H54 (cell line): Measurements from ENCODE around the gene OR7D4.
"Not testable (repeated sequence)": the region's sequence is repeated elsewhere in the genome, so short reads cannot be mapped to it uniquely, and the experiment has no call there.

Experiments
- DNase-seq: peaks from one replicate; pipeline ENCODE4 v3.0.0; 2011; ENCODE audit warnings: low spot score, mixed read lengths; ENCODE audit not compliant: insufficient read length
- FAIRE-seq: peaks from 3 replicates; lab custom pipeline; 2011; peaks lifted over from hg19 to GRCh38; lab: Jason Lieb, UNC
- POLR2A ChIP-seq: IDR thresholded peaks from 2 replicates; pipeline ENCODE4 v1.6.1; 2011; ENCODE audit warnings: low read depth, mild to moderate bottlenecking, low read length

Gene OR7D4

DNA sequence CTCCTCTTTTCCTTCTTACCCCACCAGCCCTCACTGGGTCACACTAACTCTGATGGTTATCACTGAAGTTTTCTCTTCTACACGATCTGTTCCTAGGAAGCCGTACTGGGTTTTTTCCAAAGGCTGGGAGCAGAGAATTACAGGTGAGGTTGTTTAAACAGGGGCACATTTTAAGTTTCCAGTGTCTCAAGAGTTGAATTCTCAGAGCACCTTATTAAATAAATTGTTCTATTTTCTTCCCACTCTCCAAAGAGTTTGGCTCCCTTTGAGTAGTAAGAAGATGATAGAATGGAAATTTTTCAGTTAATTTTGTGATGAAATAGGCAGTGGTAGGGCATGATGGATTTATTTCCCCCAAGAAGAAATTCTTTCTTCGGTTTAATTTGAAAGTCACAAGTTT is at the start of gene OR7D4:
Gene OR7D4, minus strand, starts transcription at position 101 of the 400 bp plus-strand sequence. CDS start 4,752 bp downstream, outside the sequence.
- no peak for FAIRE-seq
- no peak for DNase-seq
- no peak for TF ChIP-seq POLR2A

GRCh38 chr19:9251236-9251635 is 31.8 kb upstream of the OR7D4 start:
- no peak for TF ChIP-seq POLR2A
- FAIRE-seq (no peak), DNase-seq (no peak)

DNA sequence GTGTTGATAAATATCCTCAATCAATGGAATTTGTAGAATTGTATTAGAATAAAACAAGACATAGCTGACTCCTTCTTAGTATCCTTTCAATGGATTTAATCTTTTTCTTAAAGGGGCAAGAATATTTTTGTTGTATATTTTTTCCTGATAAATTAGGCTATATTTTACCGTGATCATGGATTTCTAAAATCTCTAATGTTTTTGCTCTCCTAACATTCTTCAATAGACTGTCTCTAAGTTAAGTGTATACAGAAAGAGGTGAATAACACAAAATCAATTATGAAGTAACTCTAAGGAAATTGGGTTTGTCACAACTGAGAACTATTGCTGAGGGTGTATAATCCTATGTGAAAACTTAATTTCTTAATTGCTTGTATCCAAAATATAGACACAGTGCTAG is 31.2 kb upstream of the OR7D4 start, which contains the start of gene OR7E24:
Gene OR7E24, plus strand, starts transcription at position 301 of the 400 bp plus-strand sequence. CDS start 114 bp downstream, outside the sequence.
- TF ChIP-seq POLR2A, result no peak
- FAIRE-seq, result no peak
- no peak for DNase-seq

GRCh38 chr19:9205501-9206113 is 13.8 kb downstream of the OR7D4 start:
- TF ChIP-seq POLR2A, result no peak
- DNase-seq (peak; percentile 19), FAIRE-seq (peak; percentile 70)

DNA sequence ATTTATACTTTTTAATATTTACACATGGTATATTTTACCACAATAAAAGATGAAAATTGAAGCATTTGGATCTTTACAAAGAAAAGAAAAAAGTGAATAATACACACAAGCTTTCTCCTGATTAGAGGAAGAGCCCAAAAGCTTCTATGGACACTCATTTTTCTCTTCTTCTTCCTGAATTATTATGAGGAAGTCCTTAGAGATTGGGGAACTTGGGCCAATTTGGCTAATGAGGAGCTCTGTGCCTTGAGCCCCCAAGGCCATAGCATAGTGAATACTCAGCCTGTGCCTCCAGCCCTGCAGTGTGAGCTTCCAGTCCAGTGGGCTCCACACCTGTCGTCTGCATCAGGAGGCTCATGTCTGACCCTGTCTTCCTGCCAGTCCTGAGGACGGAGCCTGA is 21.3 kb downstream of the OR7D4 start:
- not testable (repeated sequence) for DNase-seq, FAIRE-seq

DNA sequence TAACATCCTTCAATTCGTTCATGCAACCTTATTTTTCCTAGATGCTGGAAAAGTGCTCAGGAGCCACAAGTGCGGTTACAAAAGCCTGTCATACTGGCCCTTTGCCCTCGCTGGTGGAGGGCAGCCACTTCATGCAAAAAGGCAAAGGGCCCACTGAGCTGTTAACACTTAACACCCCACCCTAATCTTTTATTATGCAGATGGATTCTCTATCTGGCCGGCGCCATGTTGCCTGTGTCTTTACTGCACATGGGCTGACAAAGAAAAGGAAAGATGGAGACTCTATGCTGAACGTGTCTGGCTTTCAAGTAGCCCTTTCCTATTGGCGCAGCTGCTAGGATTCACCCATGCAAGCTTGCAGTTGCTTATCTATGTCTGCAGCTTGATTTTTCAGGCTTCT is 29.9 kb downstream of the OR7D4 start:
- no peak for FAIRE-seq
- TF ChIP-seq POLR2A, result no peak
- no peak for DNase-seq

DNA sequence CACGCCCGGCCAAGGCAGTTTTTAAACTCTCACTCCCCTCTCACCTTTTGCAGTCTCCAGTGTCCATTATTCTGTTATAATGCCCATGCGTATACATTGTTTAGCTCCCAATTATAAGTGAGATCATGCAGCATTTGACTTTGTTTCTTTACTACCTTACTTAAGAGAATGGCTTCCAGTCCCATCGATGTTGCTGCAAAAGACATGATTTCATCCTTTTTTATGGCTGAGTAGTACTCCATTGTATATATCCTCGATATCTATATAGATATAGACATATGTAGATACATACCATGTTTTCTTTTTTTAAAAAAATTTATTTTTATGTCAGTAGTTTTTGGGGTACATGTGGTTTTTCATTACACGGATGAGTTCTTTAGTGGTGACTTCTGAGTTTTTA is 32.2 kb downstream of the OR7D4 start:
- no peak for FAIRE-seq
- TF ChIP-seq POLR2A, result no peak
- DNase-seq, result no peak

DNA sequence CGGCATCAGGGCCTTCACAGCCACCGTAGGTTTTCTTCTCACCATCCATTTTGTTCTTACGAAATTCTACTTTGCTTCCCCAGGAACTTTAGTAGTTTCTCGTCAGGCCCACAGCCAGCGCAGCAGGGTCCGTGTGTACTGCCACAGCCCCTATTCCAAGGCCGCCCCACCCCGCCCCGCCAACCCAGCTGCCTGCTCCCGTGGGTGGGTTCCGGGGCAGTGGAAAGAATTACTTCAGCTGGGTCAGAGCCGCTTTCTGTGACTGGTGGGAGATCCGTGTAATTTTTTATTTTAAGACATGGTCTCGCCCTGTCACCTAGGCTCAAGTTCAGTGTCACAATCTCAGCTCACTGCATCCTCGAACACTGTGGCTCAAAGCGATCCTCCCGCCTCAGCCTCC is 36.4 kb downstream of the OR7D4 start:
- no peak for TF ChIP-seq POLR2A
- FAIRE-seq (no peak), DNase-seq (no peak)

DNA sequence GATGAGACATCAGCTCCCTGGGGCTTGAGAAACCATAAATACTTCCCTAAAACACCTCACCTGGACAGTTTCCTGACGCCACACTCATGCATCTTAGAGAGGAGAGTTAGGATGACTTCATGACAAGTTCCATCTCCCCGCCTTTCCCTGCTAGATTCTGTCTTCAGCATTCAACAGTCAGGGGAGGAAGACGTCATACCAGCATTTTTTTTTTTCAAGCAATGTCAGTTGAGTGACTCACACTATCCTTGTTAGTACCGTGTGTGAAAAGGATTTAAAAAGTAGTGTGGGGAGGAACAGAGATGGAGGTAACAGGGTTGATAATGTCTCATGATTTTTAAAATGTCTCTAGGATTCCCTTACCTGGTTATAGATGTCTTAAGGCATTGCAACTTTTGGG is 40.5 kb downstream of the OR7D4 start, which contains the start of gene OR7D2:
Gene OR7D2, plus strand, starts transcription at position 79 of the 400 bp plus-strand sequence. CDS start 6,803 bp downstream, outside the sequence.
- no peak for TF ChIP-seq POLR2A
- DNase-seq, result peak; percentile 17
- FAIRE-seq, result no peak

- FAIRE-seq, result no peak
- TF ChIP-seq POLR2A, result no peak
- DNase-seq, result no peak
Observed at GRCh38 chr19:9175326-9175725, 44.1 kb downstream of the OR7D4 start.

DNA sequence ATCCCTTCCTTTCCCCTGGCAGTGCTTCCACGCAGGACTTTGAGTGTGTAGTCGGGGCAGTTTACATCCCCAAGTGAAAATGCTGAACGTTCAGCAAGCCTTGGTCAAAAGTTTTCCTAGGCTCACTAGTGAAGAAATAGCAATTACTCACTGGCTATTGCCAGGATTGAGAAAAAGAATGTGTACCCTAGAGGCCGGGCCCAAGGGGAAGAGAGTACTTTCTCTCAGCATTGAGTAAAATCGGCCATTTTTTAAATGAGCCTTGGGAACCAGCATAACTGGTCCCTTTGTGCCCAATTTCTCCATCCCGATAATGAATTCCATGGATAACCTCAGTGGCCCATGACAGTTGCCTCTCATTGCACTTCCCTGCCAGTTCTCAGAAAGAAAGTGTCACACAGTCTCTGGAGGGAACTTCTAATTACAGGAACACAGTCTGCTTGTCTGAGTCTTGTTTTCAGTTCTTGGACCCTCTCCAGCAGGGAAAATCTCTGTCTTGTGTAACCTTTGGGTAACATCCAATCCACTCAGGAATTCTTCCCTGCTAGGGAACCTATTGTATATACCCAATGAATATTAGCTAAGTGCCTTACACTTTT is 47.9 kb downstream of the OR7D4 start:
- TF ChIP-seq POLR2A, result no peak
- DNase-seq, result no peak
- no peak for FAIRE-seq

- no peak for TF ChIP-seq POLR2A
- no peak for FAIRE-seq
- no peak for DNase-seq
Observed at GRCh38 chr19:9166846-9167245, 52.5 kb downstream of the OR7D4 start.

- no peak for DNase-seq
- no peak for TF ChIP-seq POLR2A
- no peak for FAIRE-seq
Observed at GRCh38 chr19:9165261-9165660, 54.1 kb downstream of the OR7D4 start.

GRCh38 chr19:9161427-9161826 is 58.0 kb downstream of the OR7D4 start:
- TF ChIP-seq POLR2A, result no peak
- DNase-seq (no peak), FAIRE-seq (no peak)
